GM21786 (cell line): Measurements from ENCODE around the gene CREG1.

ENCODE experiments used
- ATAC-seq: cut with Tn5 transposase; IDR thresholded peaks from one replicate; pipeline ENCODE4 v1.9.1; 2021; ENCODE audit not compliant: unreplicated experiment

The CREG1 gene

DNA sequence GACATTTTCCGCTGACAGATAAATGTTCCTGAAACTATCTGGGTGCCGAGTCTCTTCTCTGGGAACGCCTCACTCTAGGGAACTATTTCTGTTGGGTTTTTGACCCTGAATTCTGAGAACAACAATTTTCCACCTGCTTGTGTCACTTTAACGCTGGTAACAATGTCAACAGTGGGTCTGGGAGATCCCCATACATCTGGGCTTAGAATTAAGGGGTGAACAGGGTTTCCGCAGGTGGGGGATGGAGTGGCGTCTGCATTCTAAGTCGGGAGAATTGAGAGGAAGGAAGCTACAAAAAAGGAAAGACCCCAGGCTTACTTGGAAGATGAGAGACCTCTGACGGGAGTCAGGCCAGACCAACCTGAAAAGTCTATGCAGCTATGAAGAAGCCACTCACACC, 44.0 kb downstream of the CREG1 start:
- no peak for ATAC-seq

DNA sequence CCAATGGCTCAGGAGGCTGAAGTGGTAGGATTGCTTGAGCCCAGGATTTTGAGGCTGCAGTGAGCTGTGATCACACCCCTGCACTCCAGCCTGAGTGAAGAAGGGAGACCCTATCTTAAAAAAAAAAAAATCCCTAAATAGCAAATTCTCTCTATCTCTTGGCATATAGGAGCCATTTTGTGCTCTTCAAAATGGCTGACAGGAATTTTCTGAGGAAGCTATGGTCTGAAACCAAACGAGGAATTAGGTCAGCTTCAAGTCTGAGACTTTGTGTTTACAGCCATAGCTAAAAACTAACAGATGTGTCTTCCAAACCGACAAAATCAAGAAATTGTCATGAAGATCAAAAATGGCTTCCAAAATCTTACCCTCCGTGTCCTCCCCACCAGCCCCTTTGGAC, 45.8 kb downstream of the CREG1 start:
- no peak for ATAC-seq

DNA sequence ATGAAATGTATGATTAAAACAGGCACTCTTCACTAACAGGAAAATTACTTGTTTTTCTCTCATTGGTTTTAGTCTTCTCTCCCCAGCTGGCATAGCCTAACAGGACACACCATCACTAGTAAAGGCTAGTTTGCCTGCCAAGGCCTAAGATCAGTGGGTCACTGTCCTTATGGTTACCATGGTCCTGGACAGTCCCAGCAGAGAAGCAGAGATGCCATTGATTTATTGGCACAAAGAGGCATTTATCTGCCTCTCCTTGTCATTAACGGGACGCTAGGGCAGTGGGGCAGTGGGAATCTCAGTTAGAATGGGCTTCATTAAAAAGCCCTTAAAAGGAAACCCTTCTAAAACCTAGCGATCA, 49.1 kb downstream of the CREG1 start:
- ATAC-seq = no peak

DNA sequence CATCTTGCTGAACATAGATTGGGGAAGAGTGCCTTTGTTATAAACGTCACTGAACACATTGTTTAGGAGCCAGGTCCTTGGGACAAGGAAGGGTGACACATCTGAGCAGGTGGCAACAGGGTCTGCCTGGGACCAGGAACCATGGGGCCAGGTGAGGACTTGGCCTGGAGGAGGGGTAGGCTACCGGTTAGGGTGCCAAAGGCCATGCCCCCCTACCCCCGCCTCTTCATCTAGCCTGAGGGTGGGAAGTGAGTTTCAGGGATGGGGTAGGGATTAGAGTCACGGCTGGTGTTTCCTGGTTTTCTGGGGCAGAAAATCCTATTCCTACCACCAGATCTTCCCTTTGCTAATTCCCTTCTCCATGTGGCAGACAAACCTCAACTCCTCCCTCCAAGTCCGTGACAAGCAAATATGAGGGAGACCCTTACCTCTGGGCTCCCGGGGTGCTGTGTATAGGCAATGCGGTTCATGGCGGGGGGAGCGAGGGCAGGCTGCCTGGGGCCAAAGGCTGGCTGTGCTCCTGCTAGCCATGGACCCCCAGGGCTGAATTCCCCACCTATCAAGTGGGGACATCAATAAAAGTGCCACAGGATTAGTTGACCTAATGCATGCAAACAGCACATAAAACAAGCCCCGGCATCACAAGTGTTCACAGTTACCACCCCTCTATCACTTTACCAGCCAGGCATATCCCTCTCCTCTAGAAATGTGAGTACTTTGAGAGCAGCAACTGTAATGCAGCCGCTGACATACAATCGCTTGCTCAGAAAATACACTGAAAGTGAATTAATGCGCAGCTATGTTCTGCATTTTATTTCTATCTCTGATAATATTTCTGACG, 49.7 kb downstream of the CREG1 start:
- no peak for ATAC-seq

DNA sequence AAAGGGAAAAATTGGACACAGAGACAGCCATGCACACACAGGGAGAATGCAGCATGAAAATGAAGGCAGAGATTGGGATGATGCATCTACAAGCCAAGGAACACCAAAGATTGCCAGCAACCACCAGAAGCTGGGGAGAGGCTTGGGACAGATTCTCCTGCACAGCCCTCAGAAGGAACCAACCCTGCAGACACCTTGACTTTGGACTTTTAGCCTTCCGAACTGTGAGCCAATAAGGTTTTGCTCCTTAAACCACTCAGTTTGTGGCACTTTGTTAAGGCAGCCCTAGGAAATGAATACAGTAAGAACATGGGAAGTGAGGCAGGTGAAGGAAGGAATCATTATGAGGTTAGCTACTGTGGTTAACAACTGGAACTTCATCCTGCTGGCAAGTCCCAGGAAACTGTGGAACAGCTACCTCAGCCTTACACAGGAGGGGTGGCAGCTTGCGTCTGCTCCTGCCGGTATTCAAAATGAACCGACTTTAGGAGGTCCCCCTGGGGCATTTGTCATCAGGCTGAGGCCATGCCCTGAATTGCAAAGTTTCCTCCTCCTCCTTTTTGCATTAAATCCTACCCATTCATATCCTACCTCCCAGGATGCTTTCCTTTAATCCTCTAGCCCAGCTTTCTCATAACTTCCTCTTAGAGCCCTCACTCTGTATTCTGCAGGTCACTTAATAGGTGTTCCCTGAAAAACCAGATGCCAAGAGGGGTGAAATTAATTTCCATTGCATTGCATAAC, 50.7 kb downstream of the CREG1 start:
- ATAC-seq = no peak

DNA sequence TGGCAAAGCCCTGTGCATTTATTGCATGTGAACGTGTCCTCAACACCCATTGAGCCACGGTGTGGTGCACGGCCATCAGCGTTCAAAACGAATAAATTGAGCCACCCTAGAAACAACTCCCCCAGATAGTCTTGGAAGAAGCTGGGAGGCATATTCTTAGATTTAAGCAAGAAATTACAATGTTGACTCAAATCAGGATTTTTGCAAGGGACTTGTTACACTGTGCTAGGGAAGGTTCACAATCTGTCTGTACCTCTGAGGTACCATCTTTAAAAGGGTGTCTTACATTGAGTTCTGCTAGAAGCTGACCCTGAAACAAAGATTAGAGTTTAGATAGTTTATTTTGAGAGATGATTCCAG, 51.4 kb downstream of the CREG1 start:
- no peak for ATAC-seq

DNA sequence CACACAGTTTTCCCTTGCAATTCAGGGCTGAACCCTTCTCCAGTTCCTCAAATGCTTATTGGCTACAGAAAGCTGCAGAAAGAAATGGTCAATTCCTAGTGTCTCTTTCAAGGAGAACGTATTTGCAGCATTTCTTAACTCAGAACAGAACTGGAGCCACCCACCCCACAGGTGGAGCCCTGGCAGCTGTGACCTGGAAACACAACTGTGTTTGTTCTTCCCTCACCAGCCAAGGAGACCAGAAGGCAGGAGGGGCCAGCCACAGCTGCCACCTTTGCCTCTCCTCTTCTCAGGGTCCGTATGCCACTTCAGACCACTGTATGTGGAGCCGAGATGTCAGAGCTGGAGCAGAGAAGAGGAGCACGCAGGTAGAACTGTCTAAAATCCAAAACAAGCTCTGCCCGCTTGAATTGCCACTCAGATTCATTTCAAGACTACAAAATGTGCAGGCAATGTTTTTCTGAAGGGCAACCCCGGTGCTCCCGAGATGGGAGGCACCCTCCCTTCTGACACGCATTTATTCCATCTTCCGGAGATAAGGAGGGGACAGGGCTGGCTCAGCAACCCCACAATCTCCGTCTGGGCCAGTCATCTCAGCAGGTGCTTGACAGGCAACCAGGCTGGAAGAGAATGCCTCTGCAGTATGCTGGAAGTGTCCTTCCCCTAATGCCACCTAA, 51.9 kb downstream of the CREG1 start:
- no peak for ATAC-seq

- no peak for ATAC-seq
These were observed 53.2 kb downstream of the CREG1 start for GRCh38 chr1:167500283-167500860.

- peak; percentile 96 for ATAC-seq
These were observed 53.9 kb downstream of the CREG1 start for GRCh38 chr1:167499664-167500101.

DNA sequence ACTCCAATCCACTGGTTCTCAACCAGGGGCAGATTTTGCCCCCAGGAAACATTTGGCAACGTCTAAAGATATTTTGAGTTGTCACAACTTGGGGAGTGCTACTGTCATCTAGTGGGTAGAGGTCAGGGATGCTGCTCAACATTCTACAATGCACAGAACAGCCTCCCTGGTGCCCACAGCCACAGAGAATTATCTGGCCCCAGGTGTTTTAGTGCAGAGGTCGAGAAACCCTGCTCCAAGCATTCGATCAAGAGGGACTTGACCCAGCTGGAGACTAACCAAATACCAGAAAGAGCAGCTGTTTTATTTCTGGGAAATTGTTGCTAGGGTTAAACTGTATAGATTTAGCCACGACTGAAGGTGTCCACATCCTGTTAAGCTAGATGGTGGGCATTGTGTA, 54.5 kb downstream of the CREG1 start:
- peak; percentile 4 for ATAC-seq

- no peak for ATAC-seq
These were observed 56.6 kb downstream of the CREG1 start for GRCh38 chr1:167496797-167497619.

- no peak for ATAC-seq
These were observed 60.2 kb downstream of the CREG1 start for GRCh38 chr1:167493372-167493771.

DNA sequence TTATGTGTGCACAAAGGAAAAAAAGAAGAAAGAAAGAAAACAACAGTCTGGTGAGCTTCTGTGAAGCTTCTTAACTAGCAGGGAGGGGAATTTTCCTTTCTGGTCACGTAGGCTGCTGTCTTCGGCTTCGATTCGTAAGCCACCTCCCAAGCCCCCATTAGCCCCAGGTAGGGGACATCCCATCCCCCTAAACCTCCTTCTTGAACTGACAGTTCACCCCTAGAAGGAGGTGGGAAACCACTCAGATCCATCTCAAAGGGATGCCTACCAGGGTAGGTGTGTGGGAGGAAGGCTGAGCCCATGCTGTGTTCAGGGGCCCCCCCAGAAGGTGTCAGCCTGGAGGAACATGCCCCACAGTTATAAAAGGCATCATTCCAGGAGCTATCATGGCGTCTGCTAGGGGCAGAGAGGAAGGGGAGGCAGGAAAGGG, 61.1 kb downstream of the CREG1 start:
- no peak for ATAC-seq

GRCh38 chr1:167491586-167492461, 61.7 kb downstream of the CREG1 start:
- ATAC-seq = no peak
